GM20000 (cell line): Measurements from ENCODE around the gene KCNH5.

Experiments
- DNase-seq: peaks from one replicate; pipeline ENCODE4 v3.0.0; 2012; ENCODE audit warnings: low spot score
- TF ChIP-seq, protein P1 (sequence below): IDR thresholded peaks from 2 replicates; pipeline ENCODE4 v1.5.1; 2012; ENCODE audit warnings: mild to moderate bottlenecking, control low read depth; ENCODE audit errors: extremely low read depth, missing control alignments

The KCNH5 gene

DNA sequence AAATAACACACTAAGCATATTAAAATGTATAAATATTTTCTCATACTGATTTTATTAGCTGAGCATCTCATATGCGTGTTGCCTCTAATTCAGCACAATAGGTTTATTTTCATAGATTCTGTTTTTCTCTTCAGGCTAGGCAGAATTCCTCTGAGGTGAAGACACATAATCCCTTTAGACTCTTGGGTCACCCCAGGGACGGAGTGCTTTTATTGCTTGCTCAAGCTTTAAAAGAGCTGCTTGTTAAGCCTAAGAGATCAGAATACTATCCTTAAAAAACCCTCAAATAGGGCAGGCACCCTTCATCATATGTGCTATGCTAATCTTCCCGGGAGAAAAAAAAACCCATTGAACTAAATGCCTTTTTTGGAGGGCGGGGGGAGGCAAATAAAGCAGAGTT is 390.1 kb downstream of the KCNH5 start:
- TF ChIP-seq, protein P1, sequence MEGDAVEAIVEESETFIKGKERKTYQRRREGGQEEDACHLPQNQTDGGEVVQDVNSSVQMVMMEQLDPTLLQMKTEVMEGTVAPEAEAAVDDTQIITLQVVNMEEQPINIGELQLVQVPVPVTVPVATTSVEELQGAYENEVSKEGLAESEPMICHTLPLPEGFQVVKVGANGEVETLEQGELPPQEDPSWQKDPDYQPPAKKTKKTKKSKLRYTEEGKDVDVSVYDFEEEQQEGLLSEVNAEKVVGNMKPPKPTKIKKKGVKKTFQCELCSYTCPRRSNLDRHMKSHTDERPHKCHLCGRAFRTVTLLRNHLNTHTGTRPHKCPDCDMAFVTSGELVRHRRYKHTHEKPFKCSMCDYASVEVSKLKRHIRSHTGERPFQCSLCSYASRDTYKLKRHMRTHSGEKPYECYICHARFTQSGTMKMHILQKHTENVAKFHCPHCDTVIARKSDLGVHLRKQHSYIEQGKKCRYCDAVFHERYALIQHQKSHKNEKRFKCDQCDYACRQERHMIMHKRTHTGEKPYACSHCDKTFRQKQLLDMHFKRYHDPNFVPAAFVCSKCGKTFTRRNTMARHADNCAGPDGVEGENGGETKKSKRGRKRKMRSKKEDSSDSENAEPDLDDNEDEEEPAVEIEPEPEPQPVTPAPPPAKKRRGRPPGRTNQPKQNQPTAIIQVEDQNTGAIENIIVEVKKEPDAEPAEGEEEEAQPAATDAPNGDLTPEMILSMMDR = no peak
- DNase-seq = no peak

DNA sequence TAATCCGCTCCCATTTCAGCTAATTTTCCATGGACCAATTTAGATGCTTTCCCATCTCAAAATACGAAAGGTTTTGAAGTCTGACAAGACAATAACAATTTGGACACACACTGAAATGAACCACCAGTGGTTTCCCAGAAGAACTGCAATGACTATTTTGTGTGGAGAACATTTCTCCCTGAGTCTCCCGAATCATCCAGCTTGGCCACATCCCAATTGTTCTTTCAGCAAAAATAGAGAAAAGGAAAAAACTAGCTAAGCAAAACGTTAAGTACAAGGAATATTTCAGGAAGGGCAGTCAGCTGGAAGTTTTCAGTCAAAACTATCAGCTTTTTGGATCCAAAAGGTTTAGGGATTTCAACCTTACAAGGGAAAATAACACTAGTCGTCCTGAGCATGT is 390.6 kb downstream of the KCNH5 start:
- TF ChIP-seq, protein P1 = no peak
- DNase-seq = no peak
